ENCODE results near the gene AP4E1. TPM values are rescaled to one million over a fixed set of nuclear protein-coding genes. Genes with fewer than 3 reads are reported as not detected.
"Not testable (repeated sequence)": the region's sequence is repeated elsewhere in the genome, so short reads cannot be mapped to it uniquely, and the experiment has no call there.

Gene AP4E1
- polyA plus RNA-seq, 1 donor from 2014 or later = 8.6 TPM

DNA sequence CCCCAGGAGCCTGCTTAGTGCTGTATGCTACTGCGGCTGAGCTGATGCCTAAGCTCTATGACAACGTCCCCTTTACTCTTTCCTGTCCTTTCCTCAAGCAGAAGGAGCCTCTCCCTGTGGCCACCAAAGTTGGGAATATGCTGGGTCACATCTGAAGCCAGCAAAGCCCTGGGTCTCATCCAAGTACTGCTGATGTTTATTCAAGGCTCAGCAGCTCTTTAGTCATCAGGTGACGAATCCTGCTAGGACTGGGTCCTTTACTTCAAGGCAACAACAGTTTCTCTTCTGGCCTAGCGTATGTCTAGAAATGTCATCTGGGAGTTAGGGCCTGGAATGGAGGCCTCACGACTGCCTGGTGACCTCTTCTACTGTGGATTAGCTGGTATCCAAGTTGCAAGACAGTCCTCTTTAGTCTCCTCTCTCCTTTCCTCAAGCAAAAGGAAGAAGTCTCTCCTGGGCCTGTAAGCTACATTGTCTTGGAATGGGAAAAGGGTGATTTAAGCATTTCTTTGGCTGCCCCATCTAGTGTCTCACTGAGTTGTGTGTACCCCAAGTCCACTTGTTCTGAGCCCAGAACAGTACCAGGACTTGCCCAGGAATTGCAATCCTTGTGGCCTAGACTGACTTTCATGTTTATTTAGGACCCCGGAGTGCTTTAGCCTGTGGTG, 122.3 kb downstream of the AP4E1 start:
- Histone ChIP-seq H3F3A (ENCODE audit: insufficient read depth, low read length, poor library complexity, severe bottlenecking) (no peaks in the 10 kb centered on the region), H2AFZ (ENCODE audit: low read depth, low read length) (no peak overlapping the region), H3K4me2 (ENCODE audit: low read length) (no peak overlapping the region), H4K20me1 (ENCODE audit: insufficient read depth) (no peaks in the 10 kb centered on the region), H3K9ac (ENCODE audit: low read length) (no peak overlapping the region), H3K79me2 (replicated peaks; ENCODE audit: insufficient read depth, low read length) (no peaks in the 10 kb centered on the region), H3K27ac (ENCODE audit: low read length) (no peak overlapping the region), H3K27me3 (ENCODE audit: insufficient read depth, low read depth, low read length) (no peaks in the 10 kb centered on the region), H3K36me3 (ENCODE audit: insufficient read depth, low read length) (no peaks in the 10 kb centered on the region), H3K9me3 (ENCODE audit: low read length) (no peaks in the 10 kb centered on the region), H3K9me2 (ENCODE audit: insufficient read depth, low read length) (no peaks in the 10 kb centered on the region), H3K4me3 (ENCODE audit: low read length) (no peak overlapping the region)
- TF ChIP-seq EZH2 (IDR thresholded peaks at IDR 0.05; ENCODE audit: borderline replicate concordance, insufficient read depth, low read length, poor library complexity, severe bottlenecking) (no peak), TAF1 (IDR thresholded peaks at IDR 0.05; ENCODE audit: low read depth) (no peak), SMC3 (conservative IDR thresholded peaks at IDR 0.05; ENCODE audit: poor library complexity) (no peak), MXI1 (conservative IDR thresholded peaks at IDR 0.05; ENCODE audit: poor library complexity, severe bottlenecking) (no peak), POLR2AphosphoS5 (IDR thresholded peaks at IDR 0.05) (no peak), RAD21 (conservative IDR thresholded peaks at IDR 0.05) (no peak), REST (IDR thresholded peaks at IDR 0.05; ENCODE audit: borderline replicate concordance) (no peak), CTCF (IDR thresholded peaks at IDR 0.05; ENCODE audit: poor library complexity, severe bottlenecking) (no peak), EP300 (conservative IDR thresholded peaks at IDR 0.05; ENCODE audit: poor library complexity, severe bottlenecking) (no peak)

- not testable (repeated sequence) for H3K27ac ChIP-seq (ENCODE audit: low read length); H3K9ac ChIP-seq (ENCODE audit: low read length); H2AFZ ChIP-seq (ENCODE audit: low read depth, low read length); H3K4me3 ChIP-seq (ENCODE audit: low read length); H3K9me2 ChIP-seq (ENCODE audit: insufficient read depth, low read length); H4K20me1 ChIP-seq (ENCODE audit: insufficient read depth); H3K4me2 ChIP-seq (ENCODE audit: low read length); H3F3A ChIP-seq (ENCODE audit: insufficient read depth, low read length, poor library complexity, severe bottlenecking); H3K79me2 ChIP-seq (replicated peaks; ENCODE audit: insufficient read depth, low read length); H3K9me3 ChIP-seq (ENCODE audit: low read length); H3K27me3 ChIP-seq (ENCODE audit: insufficient read depth, low read depth, low read length); H3K36me3 ChIP-seq (ENCODE audit: insufficient read depth, low read length)
These were observed 129.0 kb downstream of the AP4E1 start for GRCh38 chr15:51037474-51037873.
